Fibroblast of villous mesenchyme (primary cell): ENCODE results near the gene RFLNA. TPM values are rescaled to one million over a fixed set of nuclear protein-coding genes. Genes with fewer than 3 reads are reported as not detected.

Experiments
- DNase-seq: peaks from one replicate; pipeline ENCODE4 v3.0.0-alpha.2; 2010; ENCODE audit warnings: low read depth
- H3K4me3 ChIP-seq: 2 replicates; pipeline ENCODE4 v1.5.1; 2011; ENCODE audit warnings: low read depth, mild to moderate bottlenecking, low read length
- total RNA-seq: library from RNA; depleted of rRNA; stranded (reverse); fragments of >200 nt; gene quantifications from 2 replicates; pipeline ENCODE4 v1.2.3, GENCODE V29; 2012
- TF ChIP-seq, protein P1 (sequence below): IDR thresholded peaks from 2 replicates; pipeline ENCODE4 v1.5.1; 2012; ENCODE audit warnings: low read depth, mild to moderate bottlenecking, low read length; ENCODE audit not compliant: insufficient read depth

The RFLNA gene
- total RNA-seq, 1 donor = 5.6 TPM

DNA sequence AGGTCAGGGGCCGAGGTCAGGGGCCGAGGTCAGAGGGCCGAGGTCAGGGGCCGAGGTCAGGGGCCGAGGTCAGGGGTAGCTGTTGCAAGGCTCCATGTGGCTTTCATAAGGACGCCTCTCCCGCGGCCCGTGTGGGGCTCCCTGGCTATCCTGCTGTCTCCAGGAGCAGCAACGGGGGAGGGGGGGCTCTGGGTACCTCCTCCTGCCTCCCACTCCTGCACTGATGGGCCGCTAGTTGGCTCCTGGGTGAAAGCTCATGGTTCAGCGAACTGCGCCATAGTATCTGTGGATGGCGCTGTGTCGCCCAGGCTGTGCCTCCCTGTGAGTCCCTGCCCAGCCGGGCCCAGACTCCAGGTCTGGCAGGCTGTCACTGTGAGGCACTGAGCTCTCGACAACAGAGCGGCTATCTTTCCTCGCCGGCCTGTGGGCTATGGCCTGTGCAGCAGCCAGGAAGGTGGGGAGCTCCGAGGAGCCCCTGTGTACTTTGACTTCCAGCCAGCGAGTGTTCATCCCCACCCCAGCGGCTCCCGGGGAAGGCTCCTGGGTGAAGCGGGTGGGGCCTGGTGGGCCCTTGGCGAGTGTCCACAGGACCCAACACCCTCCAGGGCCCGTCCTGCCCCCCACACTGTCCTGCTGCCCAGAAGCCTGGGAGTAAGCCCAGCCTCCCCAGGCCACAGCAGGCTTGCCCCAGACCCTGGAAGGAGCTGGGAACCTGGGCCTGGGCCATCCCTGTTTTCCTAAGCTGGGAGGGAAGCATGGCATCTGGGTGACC lies 8.1 kb downstream of the RFLNA start:
- H3K4me3 ChIP-seq = no peak overlapping the region
- TF ChIP-seq, protein P1, sequence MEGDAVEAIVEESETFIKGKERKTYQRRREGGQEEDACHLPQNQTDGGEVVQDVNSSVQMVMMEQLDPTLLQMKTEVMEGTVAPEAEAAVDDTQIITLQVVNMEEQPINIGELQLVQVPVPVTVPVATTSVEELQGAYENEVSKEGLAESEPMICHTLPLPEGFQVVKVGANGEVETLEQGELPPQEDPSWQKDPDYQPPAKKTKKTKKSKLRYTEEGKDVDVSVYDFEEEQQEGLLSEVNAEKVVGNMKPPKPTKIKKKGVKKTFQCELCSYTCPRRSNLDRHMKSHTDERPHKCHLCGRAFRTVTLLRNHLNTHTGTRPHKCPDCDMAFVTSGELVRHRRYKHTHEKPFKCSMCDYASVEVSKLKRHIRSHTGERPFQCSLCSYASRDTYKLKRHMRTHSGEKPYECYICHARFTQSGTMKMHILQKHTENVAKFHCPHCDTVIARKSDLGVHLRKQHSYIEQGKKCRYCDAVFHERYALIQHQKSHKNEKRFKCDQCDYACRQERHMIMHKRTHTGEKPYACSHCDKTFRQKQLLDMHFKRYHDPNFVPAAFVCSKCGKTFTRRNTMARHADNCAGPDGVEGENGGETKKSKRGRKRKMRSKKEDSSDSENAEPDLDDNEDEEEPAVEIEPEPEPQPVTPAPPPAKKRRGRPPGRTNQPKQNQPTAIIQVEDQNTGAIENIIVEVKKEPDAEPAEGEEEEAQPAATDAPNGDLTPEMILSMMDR = no peak
- no peak for DNase-seq

DNA sequence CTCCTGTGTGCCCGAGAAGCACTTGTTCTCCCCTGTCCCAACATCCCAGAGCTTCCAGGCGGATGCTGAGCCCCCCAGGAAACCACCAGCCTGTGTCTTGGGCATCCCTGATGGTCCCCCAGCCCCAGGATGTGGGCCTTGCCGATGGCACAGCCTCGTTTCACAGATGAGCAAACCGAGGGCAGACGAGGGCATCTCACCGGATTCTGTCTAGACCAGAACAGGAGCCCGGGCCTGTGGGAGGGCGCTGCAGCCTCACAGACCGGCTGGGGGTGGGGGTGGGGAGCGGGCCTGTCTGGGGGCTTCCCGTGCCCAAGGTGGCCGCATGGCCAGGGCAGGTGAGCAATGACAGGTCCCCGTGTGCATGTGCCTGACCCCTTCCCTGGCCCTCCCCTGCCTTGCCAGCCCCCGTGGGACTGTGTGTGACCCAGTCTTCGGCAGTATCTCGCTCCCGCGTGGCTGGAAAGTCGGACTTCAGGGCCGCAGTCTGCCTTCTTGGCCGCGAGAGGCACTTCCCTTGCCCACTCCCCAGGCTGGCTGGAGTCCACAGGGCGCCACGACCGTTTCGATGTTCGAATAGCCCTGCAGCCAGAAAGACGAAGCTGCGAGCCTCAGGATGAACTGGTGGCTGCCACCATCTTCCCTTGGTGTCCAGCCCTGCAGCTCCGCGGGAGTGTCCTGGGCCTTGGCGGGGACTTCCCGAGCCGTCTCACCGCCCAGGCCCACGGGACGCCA lies 8.9 kb downstream of the RFLNA start:
- no peak overlapping the region for H3K4me3 ChIP-seq
- TF ChIP-seq, protein P1 = no peak
- DNase-seq = no peak

DNA sequence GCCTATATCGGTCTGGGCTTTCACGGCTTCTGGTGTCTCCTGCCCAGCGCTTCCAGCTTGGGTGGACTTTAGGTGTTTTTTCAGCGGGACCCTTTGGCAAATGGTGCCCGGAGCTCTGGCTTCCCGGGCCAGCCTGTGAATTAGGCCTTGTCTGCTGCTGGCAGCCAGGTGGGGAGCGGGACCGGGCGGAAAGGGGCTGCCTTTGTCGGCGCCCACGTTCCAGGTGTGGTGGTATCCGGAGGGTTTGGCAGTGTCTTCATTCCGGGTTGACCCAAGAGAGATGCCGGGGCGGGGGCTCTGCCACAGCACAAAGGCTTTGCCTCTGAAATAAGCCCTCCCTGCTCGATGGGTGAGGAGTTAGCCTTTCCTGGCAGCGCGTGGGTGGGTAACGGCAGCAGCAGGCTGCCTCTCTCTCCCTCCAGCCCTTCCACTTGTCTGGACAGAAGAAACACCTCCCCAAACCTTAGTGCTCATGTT lies 9.5 kb downstream of the RFLNA start:
- no peak overlapping the region for H3K4me3 ChIP-seq
- no peak for DNase-seq
- TF ChIP-seq, protein P1 = no peak

DNA sequence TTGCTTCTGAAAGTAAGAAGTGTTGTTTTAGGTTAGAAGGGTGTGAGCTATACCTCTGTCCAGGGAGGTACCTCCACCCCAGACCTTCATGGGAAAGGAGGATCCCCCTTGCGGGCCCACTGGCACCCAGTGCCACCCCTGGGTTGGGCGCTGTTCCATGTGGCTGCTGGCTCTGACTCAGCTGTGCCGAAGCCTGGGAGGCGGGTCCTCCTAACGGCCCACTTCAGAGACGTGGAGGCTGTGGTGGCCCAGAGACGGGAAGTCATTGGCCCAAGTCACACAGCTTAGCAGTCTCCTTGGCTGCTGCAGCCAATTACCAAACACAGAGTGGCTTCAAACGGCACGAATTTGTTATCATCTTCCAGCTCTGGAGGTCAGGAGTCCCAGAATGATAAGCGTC lies 10.2 kb downstream of the RFLNA start:
- no peak overlapping the region for H3K4me3 ChIP-seq
- TF ChIP-seq, protein P1 = no peak

DNA sequence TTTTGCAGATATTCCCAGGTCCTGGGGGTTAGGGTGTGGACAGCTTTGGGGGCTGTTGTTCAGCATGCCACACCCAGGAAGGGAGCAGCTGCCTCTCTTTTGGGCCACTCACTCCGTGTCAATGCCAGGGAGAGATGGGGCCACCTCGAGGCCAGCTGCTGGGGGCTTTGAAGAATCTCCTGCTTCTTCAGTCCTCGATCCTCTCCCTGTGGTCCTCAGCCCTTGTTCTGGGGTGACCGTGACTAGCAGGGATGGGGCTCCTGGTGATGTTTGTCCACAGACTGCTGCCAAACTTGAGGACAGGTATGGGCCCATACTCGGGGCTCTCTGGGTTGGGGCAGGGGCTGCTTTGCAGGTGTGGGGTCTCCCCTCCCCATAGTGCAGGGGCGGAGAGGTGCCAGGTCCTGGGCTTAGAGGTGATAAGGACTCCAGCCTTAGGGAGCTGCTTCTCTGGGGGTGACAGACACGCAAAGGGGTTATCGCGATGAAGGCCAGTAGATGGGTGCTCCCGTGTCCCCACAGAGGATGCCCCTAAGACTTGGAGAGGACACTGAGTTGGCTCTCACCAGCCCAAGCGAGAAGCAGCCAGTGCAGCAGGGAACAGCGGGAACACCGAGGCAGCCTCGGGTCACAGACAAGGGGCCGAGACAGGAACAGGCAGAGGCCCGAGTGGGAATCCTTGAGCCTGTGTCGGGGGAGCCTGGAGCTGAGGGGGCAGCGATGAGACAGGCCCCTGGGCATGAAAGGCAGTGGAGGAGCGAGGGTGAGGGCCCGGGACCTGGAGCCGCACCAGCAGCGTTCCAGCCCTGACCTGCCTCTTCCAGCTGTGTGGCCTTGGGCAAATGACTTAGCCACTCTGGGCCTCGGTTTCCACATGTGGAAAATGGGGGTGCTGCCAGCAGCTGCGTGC lies 11.1 kb downstream of the RFLNA start:
- no peak for DNase-seq
- no peak overlapping the region for H3K4me3 ChIP-seq
- TF ChIP-seq, protein P1 = no peak

More for the DNA sequence above, 10.2 kb downstream of the RFLNA start:
- DNase-seq = no peak
